SK-N-SH treated with all-trans-retinoic acid at 6 μM for 48 hours (cell line): ENCODE results near the gene PTPRT.

Source experiments
- ARNTL ChIP-seq: fragments of 450-650 bp; formaldehyde crosslinking; IDR thresholded peaks from 2 replicates; pipeline ENCODE4 v1.5.0; 2020; ENCODE audit warnings: low read depth, mild to moderate bottlenecking, moderate library complexity, borderline replicate concordance
- CREB5 ChIP-seq: fragments of 250-450 bp; sonication (Bioruptor Pico); IDR thresholded peaks from 2 replicates; pipeline ENCODE4 v1.5.1; 2020; ENCODE audit warnings: low read depth, mild to moderate bottlenecking, moderate library complexity
- GLIS3 ChIP-seq: fragments of 250-450 bp; sonication (Bioruptor Pico); IDR thresholded peaks from 2 replicates; pipeline ENCODE4 v1.5.0; 2020; ENCODE audit warnings: mild to moderate bottlenecking, moderate library complexity
- PATZ1 ChIP-seq: fragments of 250-450 bp; sonication (Bioruptor Pico); IDR thresholded peaks from 2 replicates; pipeline ENCODE4 v1.8.0; 2020; ENCODE audit warnings: mild to moderate bottlenecking, moderate library complexity, borderline replicate concordance
- PPARA ChIP-seq: fragments of 250-450 bp; sonication (Bioruptor Pico); IDR thresholded peaks from 2 replicates; pipeline ENCODE4 v1.5.0; 2020; ENCODE audit warnings: mild to moderate bottlenecking, borderline replicate concordance
- RARB ChIP-seq: fragments of 250-450 bp; sonication (Bioruptor Pico); IDR thresholded peaks from 2 replicates; pipeline ENCODE4 v1.8.0; 2021; ENCODE audit warnings: mild to moderate bottlenecking, moderate library complexity
- SNAI2 ChIP-seq: fragments of 250-450 bp; sonication (Bioruptor Pico); IDR thresholded peaks from 2 replicates; pipeline ENCODE4 v1.5.0; 2020; ENCODE audit warnings: mild to moderate bottlenecking, moderate library complexity
- TCF4 ChIP-seq: fragments of 250-450 bp; sonication (Bioruptor Pico); IDR thresholded peaks from 2 replicates; pipeline ENCODE4 v1.8.0; 2021; ENCODE audit warnings: mild to moderate bottlenecking, moderate library complexity, borderline replicate concordance
- TOX ChIP-seq: fragments of 250-450 bp; sonication (Bioruptor Pico); IDR thresholded peaks from 2 replicates; pipeline ENCODE4 v1.8.0; 2021; ENCODE audit warnings: mild to moderate bottlenecking, moderate library complexity, borderline replicate concordance
- TSHZ2 ChIP-seq: fragments of 250-450 bp; sonication (Bioruptor Pico); IDR thresholded peaks from 2 replicates; pipeline ENCODE4 v1.5.0; 2020; ENCODE audit warnings: mild to moderate bottlenecking, moderate library complexity
- ZC3H10 ChIP-seq: fragments of 250-450 bp; sonication (Bioruptor Pico); IDR thresholded peaks from 2 replicates; pipeline ENCODE4 v1.5.1; 2021; ENCODE audit warnings: mild to moderate bottlenecking, moderate library complexity
- ZFP3 ChIP-seq: fragments of 250-450 bp; sonication (Bioruptor Pico); IDR thresholded peaks from 2 replicates; pipeline ENCODE4 v1.5.0; 2020; ENCODE audit warnings: mild to moderate bottlenecking, moderate library complexity
- ZFP30 ChIP-seq: fragments of 450-650 bp; formaldehyde crosslinking; IDR thresholded peaks from 2 replicates; pipeline ENCODE4 v1.5.0; 2022; ENCODE audit warnings: mild to moderate bottlenecking, moderate library complexity
- ZNF565 ChIP-seq: fragments of 450-650 bp; formaldehyde crosslinking; conservative IDR thresholded peaks from 2 replicates; pipeline ENCODE4 v1.5.0; 2020; ENCODE audit warnings: low read depth, mild to moderate bottlenecking, moderate library complexity

GRCh38 chr20:42067596-42067995, 1122.1 kb downstream of the PTPRT start:
- TF ChIP-seq ZNF565 (CRISPR knock-in tag) (no peak), ZFP30 (CRISPR knock-in tag) (no peak), PATZ1 (CRISPR knock-in tag) (no peak), CREB5 (no peak), TCF4 (CRISPR knock-in tag) (no peak), SNAI2 (no peak), ZFP3 (CRISPR knock-in tag) (no peak), TOX (CRISPR knock-in tag) (no peak), TSHZ2 (CRISPR knock-in tag) (no peak), RARB (CRISPR knock-in tag) (no peak), ZC3H10 (CRISPR knock-in tag) (no peak), PPARA (CRISPR knock-in tag) (no peak), ARNTL (CRISPR knock-in tag) (no peak), GLIS3 (no peak)
